Activated CD4-positive, CD25-positive, alpha-beta regulatory T cell treated with anti-CD3 and anti-CD28 coated beads, Interleukin-2, amount 50 U/mL, for 16 hours (primary cell): ENCODE data around the gene RTL5.
"Not testable (repeated sequence)": the region's sequence is repeated elsewhere in the genome, so short reads cannot be mapped to it uniquely, and the experiment has no call there.

ENCODE experiments used
- DNase-seq: peaks from one replicate; pipeline ENCODE4 v3.0.0-alpha.2; 2020; ENCODE audit warnings: low read depth, low spot score

RTL5 gene

GRCh38 chrX:72131317-72132294 is at the start of gene RTL5:
Gene RTL5 (minus strand): TSS chrX:72131915.
- DNase-seq: no peak

GRCh38 chrX:72180539-72180938 is 48.8 kb upstream of the RTL5 start:
- no peak for DNase-seq

GRCh38 chrX:72176981-72177380 is 45.3 kb upstream of the RTL5 start:
- DNase-seq: no peak

GRCh38 chrX:72176289-72176688 is 44.6 kb upstream of the RTL5 start:
- not testable (repeated sequence) for DNase-seq

- DNase-seq: peak; percentile 6
These were observed 37.5 kb upstream of the RTL5 start for GRCh38 chrX:72169008-72169728.

GRCh38 chrX:72165551-72165950 is 33.8 kb upstream of the RTL5 start:
- no peak for DNase-seq

GRCh38 chrX:72159769-72160168 is 28.1 kb upstream of the RTL5 start:
- no peak for DNase-seq

GRCh38 chrX:72158773-72159172 is 27.1 kb upstream of the RTL5 start:
- no peak for DNase-seq

GRCh38 chrX:72146527-72146926 is 14.8 kb upstream of the RTL5 start:
- DNase-seq: no peak

GRCh38 chrX:72145181-72145580 is 13.5 kb upstream of the RTL5 start:
- DNase-seq: no peak

GRCh38 chrX:72143609-72143907 is 11.8 kb upstream of the RTL5 start:
- DNase-seq: no peak

GRCh38 chrX:72142794-72143608 is 11.3 kb upstream of the RTL5 start:
- DNase-seq: no peak

- no peak for DNase-seq
These were observed 10.5 kb upstream of the RTL5 start for GRCh38 chrX:72142094-72142793.

GRCh38 chrX:72141372-72142004 is 9.8 kb upstream of the RTL5 start:
- no peak for DNase-seq

GRCh38 chrX:72139538-72139937 is 7.8 kb upstream of the RTL5 start:
- DNase-seq: no peak

- DNase-seq: no peak
These were observed 6.3 kb upstream of the RTL5 start for GRCh38 chrX:72137846-72138495.

GRCh38 chrX:72133851-72134546 is 2.3 kb upstream of the RTL5 start:
- DNase-seq: no peak

GRCh38 chrX:72132456-72132855 is 741 bp upstream of the RTL5 start:
- DNase-seq: no peak

- DNase-seq: no peak
These were observed 909 bp downstream of the RTL5 start for GRCh38 chrX:72130762-72131250.
